ENCODE data around the gene MPPED2. TPM values are rescaled to one million over a fixed set of nuclear protein-coding genes. Genes with fewer than 3 reads are reported as not detected.

The MPPED2 gene
- total RNA-seq, 1 donor: not detected

DNA sequence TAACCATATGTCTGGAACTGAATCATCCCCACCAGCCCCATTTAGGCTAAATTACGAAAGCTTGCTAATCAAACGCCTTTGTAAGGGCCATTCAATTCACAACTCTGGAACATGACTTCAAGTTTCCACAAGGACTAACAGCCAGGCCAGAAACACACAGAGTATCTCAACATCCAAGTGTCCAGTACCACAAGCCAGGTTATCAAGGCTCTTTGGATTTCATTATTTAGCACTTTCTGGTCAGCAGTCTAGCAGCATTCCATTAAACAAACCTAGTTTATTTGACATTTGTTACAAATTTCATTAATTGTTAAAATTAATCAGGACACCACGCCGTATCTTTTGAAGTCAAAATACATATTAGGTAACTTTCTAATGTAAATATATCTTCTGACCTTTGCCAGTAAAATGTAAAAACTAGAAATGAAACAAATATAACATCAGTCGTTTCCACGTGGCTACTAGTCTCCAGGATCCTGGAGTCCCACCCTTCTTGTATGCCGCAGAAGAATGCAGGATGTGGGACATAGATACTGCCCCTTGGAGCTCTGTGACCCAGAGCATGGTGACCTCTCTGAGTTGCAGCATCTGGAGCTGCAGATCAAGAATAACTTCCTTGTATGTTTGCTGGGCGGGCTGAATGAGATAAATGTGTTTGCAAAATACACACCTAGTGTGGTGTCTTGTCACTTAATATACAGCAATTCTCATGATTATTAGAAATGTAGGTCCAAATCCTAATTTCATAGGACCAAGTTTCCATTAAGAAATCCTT is 64.7 kb downstream of the MPPED2 start:
- no peak for TF ChIP-seq CTCF (IDR thresholded peaks at IDR 0.05; ENCODE audit: insufficient read depth, low read depth, low read length)
- DNase-seq (ENCODE audit: low read depth): no peak
- H3K4me3 ChIP-seq (ENCODE audit: low read depth, low read length): no peak overlapping the region

- no peak overlapping the region for H3K4me3 ChIP-seq (ENCODE audit: low read depth, low read length)
- DNase-seq (ENCODE audit: low read depth): no peak
- TF ChIP-seq CTCF (IDR thresholded peaks at IDR 0.05; ENCODE audit: insufficient read depth, low read depth, low read length): no peak
These were observed 73.1 kb downstream of the MPPED2 start for GRCh38 chr11:30513087-30513486.

GRCh38 chr11:30511408-30511807 is 74.7 kb downstream of the MPPED2 start:
- TF ChIP-seq CTCF (IDR thresholded peaks at IDR 0.05; ENCODE audit: insufficient read depth, low read depth, low read length): no peak

DNA sequence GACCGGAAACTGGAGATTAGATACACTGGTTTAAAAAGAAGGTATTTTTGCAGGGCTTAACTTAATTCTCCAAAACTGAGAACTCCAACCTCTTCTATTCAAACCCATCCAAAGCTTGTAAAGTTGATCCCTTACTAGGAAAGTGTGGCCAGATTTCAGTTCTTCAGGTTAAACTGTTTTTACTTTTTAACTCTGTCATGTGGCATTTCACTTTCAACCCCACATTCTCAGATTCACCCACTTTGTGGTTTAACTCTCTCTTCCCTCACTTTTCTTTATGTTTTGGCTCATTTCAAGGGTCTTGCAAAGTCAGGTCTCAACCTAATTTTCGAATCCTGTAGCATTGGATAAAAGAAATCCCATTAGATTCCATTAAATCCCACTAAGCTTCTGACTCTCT is 75.4 kb downstream of the MPPED2 start:
- no peak for DNase-seq (ENCODE audit: low read depth)
- no peak for TF ChIP-seq CTCF (IDR thresholded peaks at IDR 0.05; ENCODE audit: insufficient read depth, low read depth, low read length)
- H3K4me3 ChIP-seq (ENCODE audit: low read depth, low read length): no peak overlapping the region

More at GRCh38 chr11:30511408-30511807, 74.7 kb downstream of the MPPED2 start:
- H3K4me3 ChIP-seq (ENCODE audit: low read depth, low read length): no peak overlapping the region
- no peak for DNase-seq (ENCODE audit: low read depth)

GRCh38 chr11:30509364-30509763 is 76.8 kb downstream of the MPPED2 start:
- TF ChIP-seq CTCF (IDR thresholded peaks at IDR 0.05; ENCODE audit: insufficient read depth, low read depth, low read length): no peak
- no peak for DNase-seq (ENCODE audit: low read depth)
- no peak overlapping the region for H3K4me3 ChIP-seq (ENCODE audit: low read depth, low read length)

GRCh38 chr11:30508594-30508993 is 77.6 kb downstream of the MPPED2 start:
- no peak for TF ChIP-seq CTCF (IDR thresholded peaks at IDR 0.05; ENCODE audit: insufficient read depth, low read depth, low read length)
- DNase-seq (ENCODE audit: low read depth): no peak
- no peak overlapping the region for H3K4me3 ChIP-seq (ENCODE audit: low read depth, low read length)

DNA sequence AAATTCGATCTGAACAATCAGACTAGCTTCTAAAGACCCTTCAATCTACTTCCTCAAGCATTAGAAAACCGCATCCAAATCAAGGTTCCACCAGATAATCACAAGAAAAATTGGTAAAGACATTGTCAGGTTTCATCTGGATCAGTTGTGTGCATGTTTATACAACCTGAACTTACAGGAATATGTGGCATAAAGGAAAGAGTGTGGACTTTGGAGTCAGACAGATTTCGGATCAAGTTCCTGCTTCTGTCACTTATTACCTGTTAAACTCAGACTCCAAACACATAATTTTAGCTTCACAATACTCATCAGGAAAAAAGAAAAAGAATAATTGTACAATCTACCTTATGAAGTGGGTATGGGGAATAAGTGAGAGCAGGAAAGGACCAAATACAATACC is 80.5 kb downstream of the MPPED2 start:
- no peak overlapping the region for H3K4me3 ChIP-seq (ENCODE audit: low read depth, low read length)
- no peak for TF ChIP-seq CTCF (IDR thresholded peaks at IDR 0.05; ENCODE audit: insufficient read depth, low read depth, low read length)
- DNase-seq (ENCODE audit: low read depth): no peak

All from fibroblast of villous mesenchyme (primary cell).